HCT116 (cell line): ENCODE data around the gene TMEM175. TPM values are rescaled to one million over a fixed set of nuclear protein-coding genes. Genes with fewer than 3 reads are reported as not detected.

ENCODE experiments used
- ATAC-seq: fragments of 200-7000 bp; cut with Tn5 transposase; 2 replicates; pipeline ENCODE4 v1.9.1; 2020; ENCODE audit warnings: mild to moderate bottlenecking, moderate library complexity
- BruUV-seq: library from RNA; stranded (reverse); fragments of 400-500 nt; replicated peaks from 2 replicates; lab custom pipeline; 2021; lab: Mats Ljungman, UMichigan
- CTCF ChIA-PET: fragments of 300-600 bp; sonication (Branson Sonifier 250); formaldehyde crosslinking; loops from one replicate; lab custom pipeline; 2021; ENCODE audit warnings: antibody characterized with exemption; lab: Charles Lee
- POLR2A ChIA-PET: fragments of 300-600, 350-600 bp; sonication (Branson Sonifier 250); formaldehyde crosslinking; loops from one replicate; lab custom pipeline; 2021; ENCODE audit warnings: antibody characterized with exemption; lab: Charles Lee
- RAD21 ChIA-PET, 2 experiments: fragments of 300-600 bp; sonication (Branson Sonifier 250); formaldehyde crosslinking; loops; one replicate each; lab custom pipeline; 2023; ENCODE audit warnings: low total read pairs in 2 of 2; ENCODE audit not compliant: uncharacterized antibody in 2 of 2, unreplicated experiment in 2 of 2, low non-redundant PET in 1 of 2; lab: Charles Lee
- DNase-seq: peaks from one replicate; pipeline ENCODE4 v3.0.0-alpha.2; 2010; ENCODE audit warnings: low read depth, low spot score
- H2AFZ ChIP-seq: fragments of 200-600 bp; shearing (Covaris generic), sonication (generic); 2 replicates; pipeline ENCODE4 v1.6.1; 2017; ENCODE audit warnings: low read depth, mixed run types, mixed read lengths, antibody characterized with exemption, low read length; ENCODE audit not compliant: poor library complexity, severe bottlenecking
- H3K27ac ChIP-seq: 2 replicates; pipeline ENCODE4 v1.5.1; 2012; ENCODE audit warnings: low read depth, low read length
- H3K27me3 ChIP-seq: fragments of 200-600 bp; sonication (generic); 2 replicates; pipeline ENCODE4 v1.6.1; 2016; ENCODE audit warnings: mixed run types, low read length, mixed read lengths; ENCODE audit not compliant: insufficient read depth
- H3K36me3 ChIP-seq, 2 experiments: fragments of 200-500 bp in 1 of 2; fragments of 200-600 bp in 1 of 2; sonication (Bioruptor generic) in 1 of 2; sonication (generic) in 1 of 2; 2 replicates each; pipeline versions ENCODE4 v1.5.1 to v1.6.1; 2014 to 2016; ENCODE audit warnings: low read length in 2 of 2, inconsistent platforms in 1 of 2, mixed read lengths in 1 of 2, mixed run types in 1 of 2; ENCODE audit not compliant: insufficient read depth in 2 of 2, control insufficient read depth in 1 of 2
- H3K4me1 ChIP-seq, 2 experiments: fragments of 200-600 bp in 1 of 2; sonication (generic) in 1 of 2; 2 replicates each; pipeline versions ENCODE4 v1.5.1 to v1.6.1; 2012 to 2017; ENCODE audit warnings: low read length in 2 of 2, inconsistent platforms in 1 of 2, mild to moderate bottlenecking in 1 of 2, mixed read lengths in 1 of 2, mixed run types in 1 of 2, moderate library complexity in 1 of 2; ENCODE audit not compliant: insufficient read depth in 2 of 2, control insufficient read depth in 1 of 2
- H3K4me2 ChIP-seq: fragments of 200-600 bp; sonication (generic); 2 replicates; pipeline ENCODE4 v1.6.1; 2017; ENCODE audit warnings: mixed run types, low read length, mixed read lengths
- H3K4me3 ChIP-seq, 2 experiments: fragments of 200-600 bp in 1 of 2; sonication (generic) in 1 of 2; replicated peaks in 1 of 2; 2 replicates each; pipeline ENCODE4 v1.5.1; 2011 to 2016; ENCODE audit warnings: low read length in 2 of 2, control low read depth in 1 of 2, low read depth in 1 of 2, mild to moderate bottlenecking in 1 of 2, mixed read lengths in 1 of 2, mixed run types in 1 of 2
- H3K79me2 ChIP-seq: fragments of 200-600 bp; sonication (generic); 2 replicates; pipeline ENCODE4 v1.6.1; 2017; ENCODE audit warnings: mild to moderate bottlenecking, mixed run types, low read length, moderate library complexity, mixed read lengths; ENCODE audit not compliant: insufficient read depth
- H3K9ac ChIP-seq: fragments of 200-600 bp; sonication (generic); 2 replicates; pipeline ENCODE4 v1.6.1; 2016; ENCODE audit warnings: low read length, mixed read lengths
- H3K9me2 ChIP-seq: fragments of 200-600 bp; sonication (generic), shearing (Covaris generic); 2 replicates; pipeline ENCODE4 v1.6.1; 2017; ENCODE audit warnings: mixed run types, mild to moderate bottlenecking, moderate library complexity; ENCODE audit not compliant: insufficient read depth
- H3K9me3 ChIP-seq, 2 experiments: fragments of 200-500 bp in 1 of 2; fragments of 200-600 bp in 1 of 2; sonication (Bioruptor generic) in 1 of 2; sonication (generic) in 1 of 2; 2 replicates each; pipeline ENCODE4 v1.6.1; 2014 to 2017; ENCODE audit warnings: low read length in 2 of 2, mixed read lengths in 2 of 2, inconsistent platforms in 1 of 2, low read depth in 1 of 2, mild to moderate bottlenecking in 1 of 2, mixed run types in 1 of 2, moderate library complexity in 1 of 2; ENCODE audit not compliant: control insufficient read depth in 1 of 2, insufficient read depth in 1 of 2
- H4K20me1 ChIP-seq: fragments of 200-600 bp; sonication (generic), shearing (Covaris generic); 2 replicates; pipeline ENCODE4 v1.6.1; 2017; ENCODE audit warnings: mixed run types, mild to moderate bottlenecking, moderate library complexity; ENCODE audit not compliant: insufficient read depth
- ATF3 ChIP-seq: IDR thresholded peaks from 2 replicates; pipeline ENCODE4 v1.6.1; 2012
- CBX3 ChIP-seq: IDR thresholded peaks from 2 replicates; pipeline ENCODE4 v1.6.1; 2012; ENCODE audit warnings: low read depth
- CEBPB ChIP-seq: IDR thresholded peaks from 2 replicates; pipeline ENCODE4 v1.6.1; 2012; ENCODE audit warnings: low read depth
- CTCF ChIP-seq, 3 experiments: fragments of 200-600 bp in 1 of 3; sonication (generic) in 1 of 3; IDR thresholded peaks in 2 of 3; conservative IDR thresholded peaks in 1 of 3; 2 replicates each; pipeline ENCODE4 v1.5.1; 2012 to 2017; ENCODE audit warnings: low read depth in 2 of 3, low read length in 2 of 3, antibody characterized with exemption in 1 of 3, borderline replicate concordance in 1 of 3, control low read depth in 1 of 3, mild to moderate bottlenecking in 1 of 3, mixed read lengths in 1 of 3, mixed run types in 1 of 3, moderate library complexity in 1 of 3; ENCODE audit not compliant: insufficient read depth in 1 of 3
- EGR1 ChIP-seq: IDR thresholded peaks from 2 replicates; pipeline ENCODE4 v1.6.1; 2012; ENCODE audit warnings: low read depth
- ELF1 ChIP-seq: IDR thresholded peaks from 2 replicates; pipeline ENCODE4 v1.6.1; 2012; ENCODE audit warnings: low read depth, borderline replicate concordance
- EZH2 ChIP-seq: fragments of 200-600 bp; sonication (generic); IDR thresholded peaks from 2 replicates; pipeline ENCODE4 v1.6.1; 2017; ENCODE audit warnings: antibody characterized with exemption, mixed run types
- EZH2phosphoT487 ChIP-seq: fragments of 200-600 bp; IDR thresholded peaks from 2 replicates; pipeline ENCODE4 v1.6.1; 2018; ENCODE audit warnings: antibody characterized with exemption, borderline replicate concordance
- JUND ChIP-seq: IDR thresholded peaks from 2 replicates; pipeline ENCODE4 v1.6.1; 2012
- MAX ChIP-seq: IDR thresholded peaks from 2 replicates; pipeline ENCODE4 v1.6.1; 2012
- POLR2A ChIP-seq: IDR thresholded peaks from 2 replicates; pipeline ENCODE4 v1.7.0; 2011; ENCODE audit warnings: borderline replicate concordance; ENCODE audit not compliant: insufficient read depth, insufficient read length; ENCODE audit errors: extremely low read depth
- SRF ChIP-seq: IDR thresholded peaks from 2 replicates; pipeline ENCODE4 v1.6.1; 2012; ENCODE audit warnings: low read depth
- TCF7L2 ChIP-seq: IDR thresholded peaks from 2 replicates; pipeline ENCODE4 v1.7.0; 2011; ENCODE audit warnings: borderline replicate concordance, inconsistent platforms; ENCODE audit not compliant: insufficient read depth, insufficient read length; ENCODE audit errors: extremely low read depth
- ZBTB33 ChIP-seq: IDR thresholded peaks from 2 replicates; pipeline ENCODE4 v1.6.1; 2011; ENCODE audit warnings: mild to moderate bottlenecking, low read length, moderate library complexity; ENCODE audit not compliant: insufficient replicate concordance; ENCODE audit errors: extremely low read depth
- ZFX ChIP-seq: fragments of 450-650 bp; IDR thresholded peaks from 2 replicates; pipeline ENCODE4 v1.6.1; 2017
- intact Hi-C: fragments of 100-400 bp; cut with micrococcal nuclease; formaldehyde crosslinking; loops from 2 replicates; pipeline ENCODE4 v1.10.0; 2022
- total RNA-seq: library from RNA; stranded (reverse); gene quantifications from one replicate; pipeline ENCODE4 v1.2.1, GENCODE V29; 2021; ENCODE audit not compliant: unreplicated experiment

The TMEM175 gene
- total RNA-seq, 1 experiment from 2014 or later, result 17.5 TPM

- H3K4me1 ChIP-seq, result peaks cover 5 to 20% of the 10 kb centered on the region in 2 experiments; a peak in 3 of 4 replicates
- intact Hi-C loops, result no loop called here
- no peak overlapping the region for H2AFZ ChIP-seq
- H3K27ac ChIP-seq, result no peak overlapping the region
- ChIA-PET RAD21 (no interaction called here), POLR2A (no interaction called here), CTCF (no interaction called here)
- DNase-seq (no peak), ATAC-seq (no peak)
- no peaks in the 10 kb centered on the region for H4K20me1 ChIP-seq
- BruUV-seq, result no TSS peak
- H3K27me3 ChIP-seq, result no peaks in the 10 kb centered on the region
- H3K9ac ChIP-seq, result no peak overlapping the region
- no peak overlapping the region for H3K4me2 ChIP-seq
- no peaks in the 10 kb centered on the region; the same call in 1 of the 2 replicates for H3K79me2 ChIP-seq
- H3K9me2 ChIP-seq, result no peaks in the 10 kb centered on the region
- no peak overlapping the region for H3K4me3 ChIP-seq
- H3K36me3 ChIP-seq, result no peaks in the 10 kb centered on the region
- no peaks in the 10 kb centered on the region for H3K9me3 ChIP-seq
- TF ChIP-seq EGR1 (no peak), TCF7L2 (no peak), CBX3 (no peak), CEBPB (no peak), MAX (no peak), ELF1 (no peak), ZFX (no peak), EZH2 (no peak), SRF (no peak), CTCF (IDR thresholded peaks at IDR 0.05 in 2 of 3, conservative IDR thresholded peaks at IDR 0.05 in 1 of 3; ENCODE audit: borderline replicate concordance in 1 of 3, insufficient read depth in 1 of 3, low read depth in 2 of 3, low read length in 2 of 3) (no peak), ZBTB33 (no peak), EZH2phosphoT487 (no peak), JUND (no peak), POLR2A (no peak), ATF3 (no peak)
Observed at GRCh38 chr4:960140-960635, 27.9 kb downstream of the TMEM175 start.
